WTC11 (cell line): Measurements from ENCODE around the gene SLC26A8. TPM values are rescaled to one million over a fixed set of nuclear protein-coding genes. Genes with fewer than 3 reads are reported as not detected.

Source experiments
- ARID4B ChIP-seq: sonication (generic); formaldehyde crosslinking; IDR thresholded peaks from 2 replicates; pipeline ENCODE4 v1.8.0; 2023; ENCODE audit warnings: missing genetic modification reagents, mild to moderate bottlenecking, borderline replicate concordance
- CBFB ChIP-seq: sonication (generic); formaldehyde crosslinking; IDR thresholded peaks from 2 replicates; pipeline ENCODE4 v1.8.1; 2022; ENCODE audit warnings: mild to moderate bottlenecking, low read depth, missing genetic modification reagents
- CDX4 ChIP-seq: fragments of 250-450 bp; sonication (Bioruptor Pico); IDR thresholded peaks from 2 replicates; pipeline ENCODE4 v1.9.0; 2021; ENCODE audit warnings: moderate library complexity, mild to moderate bottlenecking, inconsistent platforms, borderline replicate concordance
- CREB1 ChIP-seq: sonication (generic); formaldehyde crosslinking; IDR thresholded peaks from 2 replicates; pipeline ENCODE4 v1.8.0; 2023; ENCODE audit warnings: mild to moderate bottlenecking, missing genetic modification reagents
- E2F1 ChIP-seq: sonication (generic); formaldehyde crosslinking; IDR thresholded peaks from 2 replicates; pipeline ENCODE4 v1.8.0; 2022; ENCODE audit warnings: mild to moderate bottlenecking, missing genetic modification reagents
- E2F5 ChIP-seq: sonication (generic); formaldehyde crosslinking; IDR thresholded peaks from 2 replicates; pipeline ENCODE4 v1.8.1; 2022; ENCODE audit warnings: mild to moderate bottlenecking, moderate library complexity, missing genetic modification reagents
- ETV6 ChIP-seq: sonication (generic); formaldehyde crosslinking; IDR thresholded peaks from 2 replicates; pipeline ENCODE4 v1.8.1; 2022; ENCODE audit warnings: mild to moderate bottlenecking, missing genetic modification reagents
- FOXJ3 ChIP-seq: sonication (generic); formaldehyde crosslinking; IDR thresholded peaks from 2 replicates; pipeline ENCODE4 v1.9.0; 2021; ENCODE audit warnings: missing genetic modification reagents, mild to moderate bottlenecking, borderline replicate concordance
- FOXP1 ChIP-seq: sonication (generic); formaldehyde crosslinking; IDR thresholded peaks from 2 replicates; pipeline ENCODE4 v1.8.0; 2022; ENCODE audit warnings: missing genetic modification reagents, mild to moderate bottlenecking, moderate library complexity, borderline replicate concordance
- IRF2 ChIP-seq: sonication (generic); formaldehyde crosslinking; IDR thresholded peaks from 2 replicates; pipeline ENCODE4 v1.8.0; 2022; ENCODE audit warnings: low read depth, missing genetic modification reagents, borderline replicate concordance
- JAZF1 ChIP-seq: fragments of 250-450 bp; sonication (Bioruptor Pico); IDR thresholded peaks from 2 replicates; pipeline ENCODE4 v1.9.0; 2021; ENCODE audit warnings: moderate library complexity, mild to moderate bottlenecking, inconsistent platforms
- MLX ChIP-seq: sonication (generic); formaldehyde crosslinking; IDR thresholded peaks from 2 replicates; pipeline ENCODE4 v1.8.1; 2023; ENCODE audit warnings: mild to moderate bottlenecking, missing genetic modification reagents, moderate library complexity
- NR2C2 ChIP-seq: sonication (generic); formaldehyde crosslinking; IDR thresholded peaks from 2 replicates; pipeline ENCODE4 v1.8.0; 2022; ENCODE audit warnings: mild to moderate bottlenecking, missing genetic modification reagents
- RELA ChIP-seq: sonication (generic); formaldehyde crosslinking; IDR thresholded peaks from 2 replicates; pipeline ENCODE4 v1.8.1; 2022; ENCODE audit warnings: missing genetic modification reagents, mild to moderate bottlenecking, borderline replicate concordance
- TEAD1 ChIP-seq: sonication (generic); formaldehyde crosslinking; IDR thresholded peaks from 2 replicates; pipeline ENCODE4 v1.8.0; 2022; ENCODE audit warnings: mild to moderate bottlenecking, missing genetic modification reagents
- ZBTB21 ChIP-seq: sonication (generic); formaldehyde crosslinking; IDR thresholded peaks from 2 replicates; pipeline ENCODE4 v1.8.1; 2023; ENCODE audit warnings: mild to moderate bottlenecking, missing genetic modification reagents, borderline replicate concordance
- ZBTB43 ChIP-seq: sonication (generic); formaldehyde crosslinking; IDR thresholded peaks from 2 replicates; pipeline ENCODE4 v1.8.1; 2023; ENCODE audit warnings: mild to moderate bottlenecking, missing genetic modification reagents
- ZNF219 ChIP-seq: sonication (generic); formaldehyde crosslinking; IDR thresholded peaks from 2 replicates; pipeline ENCODE4 v1.8.0; 2023; ENCODE audit warnings: missing genetic modification reagents, mild to moderate bottlenecking, borderline replicate concordance
- ZNF263 ChIP-seq: sonication (generic); formaldehyde crosslinking; IDR thresholded peaks from 2 replicates; pipeline ENCODE4 v1.8.1; 2022; ENCODE audit warnings: low read depth, mild to moderate bottlenecking, moderate library complexity, missing genetic modification reagents
- ZNF425 ChIP-seq: fragments of 250-450 bp; sonication (Bioruptor Pico); conservative IDR thresholded peaks from 2 replicates; pipeline ENCODE4 v1.9.0; 2021; ENCODE audit warnings: mild to moderate bottlenecking
- ZNF512 ChIP-seq: sonication (generic); formaldehyde crosslinking; IDR thresholded peaks from 2 replicates; pipeline ENCODE4 v1.8.1; 2022; ENCODE audit warnings: missing genetic modification reagents, borderline replicate concordance
- ZNF671 ChIP-seq: fragments of 250-450 bp; sonication (Bioruptor Pico); IDR thresholded peaks from 2 replicates; pipeline ENCODE4 v1.8.0; 2021; ENCODE audit warnings: mild to moderate bottlenecking
- ZSCAN18 ChIP-seq: fragments of 250-450 bp; sonication (Bioruptor Pico); IDR thresholded peaks from 2 replicates; pipeline ENCODE4 v2.1.2; 2022; ENCODE audit warnings: mild to moderate bottlenecking, moderate library complexity
- total RNA-seq: library from RNA; stranded (reverse); gene quantifications from 3 replicates; pipeline ENCODE4 v1.2.3, GENCODE V29; 2021

Gene SLC26A8
- total RNA-seq, 1 experiment from 2014 or later = 0.50 TPM

- TF ChIP-seq E2F1 (no peak), ZBTB21 (CRISPR knock-in tag) (no peak), RELA (CRISPR knock-in tag) (no peak), ARID4B (CRISPR knock-in tag) (0 out of 2 replicates have a peak, but pooled peaks have one; percentile 34), FOXP1 (CRISPR knock-in tag) (peak; percentile 66; the same call in 1 of the 2 replicates), MLX (no peak), TEAD1 (no peak), ZNF263 (CRISPR knock-in tag) (no peak), CDX4 (CRISPR knock-in tag) (no peak), E2F5 (no peak), ZBTB43 (no peak), ETV6 (CRISPR knock-in tag) (no peak), ZNF512 (CRISPR knock-in tag) (no peak), ZNF671 (CRISPR knock-in tag) (no peak), JAZF1 (no peak), ZSCAN18 (CRISPR knock-in tag) (no peak), FOXJ3 (CRISPR knock-in tag) (no peak), IRF2 (CRISPR knock-in tag) (no peak), CBFB (CRISPR knock-in tag) (no peak), CREB1 (CRISPR knock-in tag) (no peak), ZNF425 (CRISPR knock-in tag) (no peak), NR2C2 (CRISPR knock-in tag) (no peak), ZNF219 (CRISPR knock-in tag) (no peak)
Observed at GRCh38 chr6:36023996-36024795, at the start of gene SLC26A8 (continued).
